ACC112 (cell line): ENCODE data around the gene TIAM1.

ENCODE experiments used
- H2AFZ ChIP-seq: fragments of 200-600 bp; sonication (generic); one replicate; pipeline ENCODE4 v1.6.0; 2017; ENCODE audit warnings: antibody characterized with exemption, low read length; ENCODE audit not compliant: unreplicated experiment
- H3K27ac ChIP-seq: fragments of 200-600 bp; sonication (generic); 2 replicates; pipeline ENCODE4 v1.5.1; 2014; ENCODE audit warnings: low read depth, mild to moderate bottlenecking, antibody characterized with exemption, low read length, moderate library complexity
- H3K27me3 ChIP-seq: fragments of 200-600 bp; sonication (generic); 2 replicates; pipeline ENCODE4 v1.6.1; 2014; ENCODE audit warnings: mild to moderate bottlenecking, antibody characterized with exemption, low read length, moderate library complexity, mixed read lengths; ENCODE audit not compliant: insufficient read depth
- H3K36me3 ChIP-seq: fragments of 200-600 bp; sonication (generic); 2 replicates; pipeline ENCODE4 v1.6.1; 2016; ENCODE audit warnings: mild to moderate bottlenecking, antibody characterized with exemption, low read length, moderate library complexity, mixed read lengths; ENCODE audit not compliant: insufficient read depth
- H3K4me1 ChIP-seq: fragments of 200-600 bp; sonication (generic); one replicate; pipeline ENCODE4 v1.6.1; 2016; ENCODE audit warnings: low read length, mixed read lengths; ENCODE audit not compliant: insufficient read depth, unreplicated experiment, control insufficient read depth
- H3K4me3 ChIP-seq: fragments of 200-600 bp; sonication (generic); 2 replicates; pipeline ENCODE4 v1.5.1; 2014; ENCODE audit warnings: mild to moderate bottlenecking, low read depth, low read length
- H3K79me2 ChIP-seq: fragments of 200-600 bp; sonication (generic); one replicate; pipeline ENCODE4 v1.6.0; 2016; ENCODE audit warnings: low read length; ENCODE audit not compliant: control insufficient read depth, unreplicated experiment, insufficient read depth

Gene TIAM1

GRCh38 chr21:31370893-31371544, 27.0 kb upstream of the TIAM1 start:
- H3K27ac ChIP-seq, result no peak overlapping the region
- no peaks in the 10 kb centered on the region for H3K79me2 ChIP-seq
- no peak overlapping the region for H3K4me3 ChIP-seq
- H3K36me3 ChIP-seq, result no peaks in the 10 kb centered on the region
- peaks cover 13% of the 10 kb centered on the region for H3K4me1 ChIP-seq
- H3K27me3 ChIP-seq, result no peaks in the 10 kb centered on the region
- H2AFZ ChIP-seq, result no peak overlapping the region

GRCh38 chr21:31370281-31370892, 26.3 kb upstream of the TIAM1 start:
- peaks cover 14% of the 10 kb centered on the region for H3K4me1 ChIP-seq

GRCh38 chr21:31368361-31368760, 24.3 kb upstream of the TIAM1 start:
- no peak overlapping the region for H2AFZ ChIP-seq
- no peak overlapping the region for H3K4me3 ChIP-seq
- H3K27ac ChIP-seq, result no peak overlapping the region
- peaks cover 14% of the 10 kb centered on the region for H3K4me1 ChIP-seq
- no peaks in the 10 kb centered on the region for H3K36me3 ChIP-seq
- H3K27me3 ChIP-seq, result no peaks in the 10 kb centered on the region
- H3K79me2 ChIP-seq, result no peaks in the 10 kb centered on the region

More at GRCh38 chr21:31370281-31370892, 26.3 kb upstream of the TIAM1 start:
- no peak overlapping the region for H2AFZ ChIP-seq
- no peaks in the 10 kb centered on the region for H3K79me2 ChIP-seq
- no peaks in the 10 kb centered on the region for H3K36me3 ChIP-seq
- no peaks in the 10 kb centered on the region for H3K27me3 ChIP-seq
- no peak overlapping the region for H3K27ac ChIP-seq
- H3K4me3 ChIP-seq, result no peak overlapping the region

GRCh38 chr21:31367801-31368200, 23.7 kb upstream of the TIAM1 start:
- Histone ChIP-seq H3K4me1 (peaks cover 14% of the 10 kb centered on the region), H3K27ac (no peak overlapping the region), H3K27me3 (no peaks in the 10 kb centered on the region), H2AFZ (no peak overlapping the region), H3K4me3 (no peak overlapping the region), H3K79me2 (no peaks in the 10 kb centered on the region), H3K36me3 (no peaks in the 10 kb centered on the region)

- Histone ChIP-seq H3K4me1 (peaks cover 11% of the 10 kb centered on the region), H3K27ac (no peak overlapping the region; the same call in 1 of the 2 replicates), H3K79me2 (no peaks in the 10 kb centered on the region), H3K4me3 (no peak overlapping the region), H3K36me3 (no peaks in the 10 kb centered on the region), H2AFZ (no peak overlapping the region), H3K27me3 (no peaks in the 10 kb centered on the region)
Observed at GRCh38 chr21:31366825-31367224, 22.8 kb upstream of the TIAM1 start.

GRCh38 chr21:31364253-31364945, 20.3 kb upstream of the TIAM1 start:
- H3K27ac ChIP-seq, result no peak overlapping the region
- H3K4me3 ChIP-seq, result no peak overlapping the region
- H3K4me1 ChIP-seq, result peaks cover 11% of the 10 kb centered on the region

GRCh38 chr21:31363720-31364119, 19.7 kb upstream of the TIAM1 start:
- H3K27me3 ChIP-seq, result no peaks in the 10 kb centered on the region
- no peaks in the 10 kb centered on the region for H3K79me2 ChIP-seq
- no peak overlapping the region for H2AFZ ChIP-seq
- no peaks in the 10 kb centered on the region for H3K36me3 ChIP-seq
- no peak overlapping the region for H3K27ac ChIP-seq
- H3K4me1 ChIP-seq, result peaks cover 11% of the 10 kb centered on the region
- H3K4me3 ChIP-seq, result no peak overlapping the region

More at GRCh38 chr21:31364253-31364945, 20.3 kb upstream of the TIAM1 start:
- Histone ChIP-seq H3K27me3 (no peaks in the 10 kb centered on the region), H3K36me3 (no peaks in the 10 kb centered on the region), H3K79me2 (no peaks in the 10 kb centered on the region), H2AFZ (no peak overlapping the region)

GRCh38 chr21:31360717-31361116, 16.7 kb upstream of the TIAM1 start:
- no peaks in the 10 kb centered on the region for H3K36me3 ChIP-seq
- no peaks in the 10 kb centered on the region for H3K4me1 ChIP-seq
- H2AFZ ChIP-seq, result no peak overlapping the region
- no peak overlapping the region for H3K4me3 ChIP-seq
- H3K79me2 ChIP-seq, result no peaks in the 10 kb centered on the region
- H3K27ac ChIP-seq, result no peak overlapping the region
- H3K27me3 ChIP-seq, result no peaks in the 10 kb centered on the region

- Histone ChIP-seq H2AFZ (no peak overlapping the region), H3K27me3 (no peaks in the 10 kb centered on the region)
Observed at GRCh38 chr21:31358158-31358557, 14.1 kb upstream of the TIAM1 start.

GRCh38 chr21:31356440-31356839, 12.4 kb upstream of the TIAM1 start:
- no peak overlapping the region for H3K4me3 ChIP-seq
- H3K79me2 ChIP-seq, result no peaks in the 10 kb centered on the region
- no peaks in the 10 kb centered on the region for H3K27me3 ChIP-seq
- H3K27ac ChIP-seq, result no peak overlapping the region
- no peaks in the 10 kb centered on the region for H3K36me3 ChIP-seq
- no peak overlapping the region for H2AFZ ChIP-seq
- H3K4me1 ChIP-seq, result peaks cover 24% of the 10 kb centered on the region

More at GRCh38 chr21:31358158-31358557, 14.1 kb upstream of the TIAM1 start:
- H3K27ac ChIP-seq, result no peak overlapping the region
- H3K4me1 ChIP-seq, result peaks cover 15% of the 10 kb centered on the region
- no peaks in the 10 kb centered on the region for H3K36me3 ChIP-seq
- H3K4me3 ChIP-seq, result no peak overlapping the region
- H3K79me2 ChIP-seq, result no peaks in the 10 kb centered on the region
